HCT116 (cell line): ENCODE data around the gene BLOC1S6. TPM values are rescaled to one million over a fixed set of nuclear protein-coding genes. Genes with fewer than 3 reads are reported as not detected.

Experiments
- ATAC-seq: fragments of 200-7000 bp; cut with Tn5 transposase; 2 replicates; pipeline ENCODE4 v1.9.1; 2020; ENCODE audit warnings: mild to moderate bottlenecking, moderate library complexity
- BruUV-seq: library from RNA; stranded (reverse); fragments of 400-500 nt; replicated peaks from 2 replicates; lab custom pipeline; 2021; lab: Mats Ljungman, UMichigan
- CTCF ChIA-PET: fragments of 300-600 bp; sonication (Branson Sonifier 250); formaldehyde crosslinking; loops from one replicate; lab custom pipeline; 2021; ENCODE audit warnings: antibody characterized with exemption; lab: Charles Lee
- POLR2A ChIA-PET: fragments of 300-600, 350-600 bp; sonication (Branson Sonifier 250); formaldehyde crosslinking; loops from one replicate; lab custom pipeline; 2021; ENCODE audit warnings: antibody characterized with exemption; lab: Charles Lee
- RAD21 ChIA-PET, 2 experiments: fragments of 300-600 bp; sonication (Branson Sonifier 250); formaldehyde crosslinking; loops; one replicate each; lab custom pipeline; 2023; ENCODE audit warnings: low total read pairs in 2 of 2; ENCODE audit not compliant: uncharacterized antibody in 2 of 2, unreplicated experiment in 2 of 2, low non-redundant PET in 1 of 2; lab: Charles Lee
- DNase-seq: peaks from one replicate; pipeline ENCODE4 v3.0.0-alpha.2; 2010; ENCODE audit warnings: low read depth, low spot score
- H2AFZ ChIP-seq: fragments of 200-600 bp; shearing (Covaris generic), sonication (generic); 2 replicates; pipeline ENCODE4 v1.6.1; 2017; ENCODE audit warnings: low read depth, mixed run types, mixed read lengths, antibody characterized with exemption, low read length; ENCODE audit not compliant: poor library complexity, severe bottlenecking
- H3K27ac ChIP-seq: 2 replicates; pipeline ENCODE4 v1.5.1; 2012; ENCODE audit warnings: low read depth, low read length
- H3K27me3 ChIP-seq: fragments of 200-600 bp; sonication (generic); 2 replicates; pipeline ENCODE4 v1.6.1; 2016; ENCODE audit warnings: mixed run types, low read length, mixed read lengths; ENCODE audit not compliant: insufficient read depth
- H3K36me3 ChIP-seq, 2 experiments: fragments of 200-500 bp in 1 of 2; fragments of 200-600 bp in 1 of 2; sonication (Bioruptor generic) in 1 of 2; sonication (generic) in 1 of 2; 2 replicates each; pipeline versions ENCODE4 v1.5.1 to v1.6.1; 2014 to 2016; ENCODE audit warnings: low read length in 2 of 2, inconsistent platforms in 1 of 2, mixed read lengths in 1 of 2, mixed run types in 1 of 2; ENCODE audit not compliant: insufficient read depth in 2 of 2, control insufficient read depth in 1 of 2
- H3K4me1 ChIP-seq, 2 experiments: fragments of 200-600 bp in 1 of 2; sonication (generic) in 1 of 2; 2 replicates each; pipeline versions ENCODE4 v1.5.1 to v1.6.1; 2012 to 2017; ENCODE audit warnings: low read length in 2 of 2, inconsistent platforms in 1 of 2, mild to moderate bottlenecking in 1 of 2, mixed read lengths in 1 of 2, mixed run types in 1 of 2, moderate library complexity in 1 of 2; ENCODE audit not compliant: insufficient read depth in 2 of 2, control insufficient read depth in 1 of 2
- H3K4me2 ChIP-seq: fragments of 200-600 bp; sonication (generic); 2 replicates; pipeline ENCODE4 v1.6.1; 2017; ENCODE audit warnings: mixed run types, low read length, mixed read lengths
- H3K4me3 ChIP-seq, 2 experiments: fragments of 200-600 bp in 1 of 2; sonication (generic) in 1 of 2; replicated peaks in 1 of 2; 2 replicates each; pipeline ENCODE4 v1.5.1; 2011 to 2016; ENCODE audit warnings: low read length in 2 of 2, control low read depth in 1 of 2, low read depth in 1 of 2, mild to moderate bottlenecking in 1 of 2, mixed read lengths in 1 of 2, mixed run types in 1 of 2
- H3K79me2 ChIP-seq: fragments of 200-600 bp; sonication (generic); 2 replicates; pipeline ENCODE4 v1.6.1; 2017; ENCODE audit warnings: mild to moderate bottlenecking, mixed run types, low read length, moderate library complexity, mixed read lengths; ENCODE audit not compliant: insufficient read depth
- H3K9ac ChIP-seq: fragments of 200-600 bp; sonication (generic); 2 replicates; pipeline ENCODE4 v1.6.1; 2016; ENCODE audit warnings: low read length, mixed read lengths
- H3K9me2 ChIP-seq: fragments of 200-600 bp; sonication (generic), shearing (Covaris generic); 2 replicates; pipeline ENCODE4 v1.6.1; 2017; ENCODE audit warnings: mixed run types, mild to moderate bottlenecking, moderate library complexity; ENCODE audit not compliant: insufficient read depth
- H3K9me3 ChIP-seq, 2 experiments: fragments of 200-500 bp in 1 of 2; fragments of 200-600 bp in 1 of 2; sonication (Bioruptor generic) in 1 of 2; sonication (generic) in 1 of 2; 2 replicates each; pipeline ENCODE4 v1.6.1; 2014 to 2017; ENCODE audit warnings: low read length in 2 of 2, mixed read lengths in 2 of 2, inconsistent platforms in 1 of 2, low read depth in 1 of 2, mild to moderate bottlenecking in 1 of 2, mixed run types in 1 of 2, moderate library complexity in 1 of 2; ENCODE audit not compliant: control insufficient read depth in 1 of 2, insufficient read depth in 1 of 2
- H4K20me1 ChIP-seq: fragments of 200-600 bp; sonication (generic), shearing (Covaris generic); 2 replicates; pipeline ENCODE4 v1.6.1; 2017; ENCODE audit warnings: mixed run types, mild to moderate bottlenecking, moderate library complexity; ENCODE audit not compliant: insufficient read depth
- CBX3 ChIP-seq: IDR thresholded peaks from 2 replicates; pipeline ENCODE4 v1.6.1; 2012; ENCODE audit warnings: low read depth
- CEBPB ChIP-seq: IDR thresholded peaks from 2 replicates; pipeline ENCODE4 v1.6.1; 2012; ENCODE audit warnings: low read depth
- ELF1 ChIP-seq: IDR thresholded peaks from 2 replicates; pipeline ENCODE4 v1.6.1; 2012; ENCODE audit warnings: low read depth, borderline replicate concordance
- EZH2 ChIP-seq: fragments of 200-600 bp; sonication (generic); IDR thresholded peaks from 2 replicates; pipeline ENCODE4 v1.6.1; 2017; ENCODE audit warnings: antibody characterized with exemption, mixed run types
- FOSL1 ChIP-seq: IDR thresholded peaks from 2 replicates; pipeline ENCODE4 v1.6.1; 2012; ENCODE audit warnings: low read depth
- JUND ChIP-seq: IDR thresholded peaks from 2 replicates; pipeline ENCODE4 v1.6.1; 2012
- POLR2AphosphoS5 ChIP-seq: IDR thresholded peaks from 2 replicates; pipeline ENCODE4 v1.6.1; 2011; ENCODE audit warnings: mild to moderate bottlenecking, low read depth, low read length, moderate library complexity
- SIN3A ChIP-seq: IDR thresholded peaks from 2 replicates; pipeline ENCODE4 v1.6.1; 2012; ENCODE audit warnings: low read depth
- SP1 ChIP-seq: IDR thresholded peaks from 2 replicates; pipeline ENCODE4 v1.6.1; 2012; ENCODE audit warnings: low read depth
- SRF ChIP-seq: IDR thresholded peaks from 2 replicates; pipeline ENCODE4 v1.6.1; 2012; ENCODE audit warnings: low read depth
- ZFX ChIP-seq: fragments of 450-650 bp; IDR thresholded peaks from 2 replicates; pipeline ENCODE4 v1.6.1; 2017
- intact Hi-C: fragments of 100-400 bp; cut with micrococcal nuclease; formaldehyde crosslinking; loops from 2 replicates; pipeline ENCODE4 v1.10.0; 2022
- total RNA-seq: library from RNA; stranded (reverse); gene quantifications from one replicate; pipeline ENCODE4 v1.2.1, GENCODE V29; 2021; ENCODE audit not compliant: unreplicated experiment
- TF ChIP-seq, protein P1 (sequence below): IDR thresholded peaks from 2 replicates; pipeline ENCODE4 v1.6.1; 2012

BLOC1S6 gene
- total RNA-seq, 1 experiment from 2014 or later = 40.7 TPM

DNA sequence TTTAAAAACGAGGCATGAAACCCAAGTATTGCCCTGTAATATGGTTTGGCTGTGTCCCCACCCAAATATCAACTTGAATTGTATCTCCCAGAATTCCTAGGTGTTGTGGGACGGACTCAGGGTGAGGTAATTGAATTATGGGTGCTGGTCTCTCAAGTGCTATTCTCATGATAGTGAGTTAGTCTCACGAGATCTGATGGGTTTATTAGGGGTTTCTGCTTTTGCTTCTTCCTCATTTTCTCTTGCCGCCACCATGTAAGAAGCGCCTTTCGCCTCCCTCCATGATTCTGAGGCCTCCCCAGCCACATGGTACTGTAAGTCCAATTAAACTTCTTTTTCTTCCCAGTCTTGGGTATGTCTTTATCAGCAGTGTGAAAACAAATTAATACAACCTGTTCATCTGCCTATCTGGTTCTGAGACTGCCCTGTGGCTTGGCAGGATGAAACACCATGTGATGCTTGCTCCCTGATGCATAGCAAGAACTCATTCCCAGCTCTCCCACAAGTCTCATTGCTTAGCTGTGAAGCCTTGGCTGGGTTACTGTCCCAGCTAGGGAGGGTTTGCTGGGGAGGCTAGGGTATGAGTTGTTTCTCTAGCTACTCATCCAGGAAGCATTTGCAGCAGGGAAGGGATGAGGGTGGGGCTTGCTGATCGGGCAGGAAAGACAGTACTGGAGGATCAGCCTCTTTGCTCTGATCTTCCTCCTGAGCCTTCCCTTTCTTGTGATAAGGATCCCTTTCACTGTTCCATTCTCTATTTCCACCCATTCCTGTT lies 43.9 kb downstream of the BLOC1S6 start:
- ChIA-PET POLR2A (interaction anchor here (0.9 kb wide), 1 partner anchor 17 kb away, joined by 3 read pairs; no protein-coding TSS in a partner anchor), RAD21 (no interaction called here), CTCF (interaction anchor here (1.4 kb wide), 1 partner anchor 17 kb away, joined by 7 read pairs; no protein-coding TSS in a partner anchor)
- H3K9me2 ChIP-seq = no peaks in the 10 kb centered on the region
- H3K9me3 ChIP-seq = no peaks in the 10 kb centered on the region
- H3K4me2 ChIP-seq = peak overlapping the region; percentile 72
- peaks cover 11 to 37% of the 10 kb centered on the region in 2 experiments for H3K4me1 ChIP-seq
- H2AFZ ChIP-seq = peak overlapping the region; percentile 63
- BruUV-seq = no TSS peak
- peak overlapping the region; percentile 53 for H3K27ac ChIP-seq
- H3K9ac ChIP-seq = peak overlapping the region; percentile 37
- H4K20me1 ChIP-seq = no peaks in the 10 kb centered on the region
- no peaks in the 10 kb centered on the region for H3K79me2 ChIP-seq
- DNase-seq = peak; percentile 40
- peak; percentile 28 for ATAC-seq
- intact Hi-C loops = no loop called here
- TF ChIP-seq ELF1 = no peak; the same call in 1 of the 2 replicates
- TF ChIP-seq, protein P1, sequence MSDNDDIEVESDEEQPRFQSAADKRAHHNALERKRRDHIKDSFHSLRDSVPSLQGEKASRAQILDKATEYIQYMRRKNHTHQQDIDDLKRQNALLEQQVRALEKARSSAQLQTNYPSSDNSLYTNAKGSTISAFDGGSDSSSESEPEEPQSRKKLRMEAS = peak; percentile 20; the same call in 1 of the 2 replicates
- TF ChIP-seq SP1 = peak; percentile 12; the same call in 1 of the 2 replicates
- TF ChIP-seq EZH2 = no peak
- TF ChIP-seq FOSL1 = 0 out of 2 replicates have a peak, but pooled peaks have one; percentile 6
- TF ChIP-seq POLR2AphosphoS5 = peak; percentile 59
- peak; percentile 35; the same call in 1 of the 2 replicates for TF ChIP-seq JUND
- no peak for TF ChIP-seq CEBPB
- H3K27me3 ChIP-seq = no peaks in the 10 kb centered on the region
- H3K4me3 ChIP-seq = peak overlapping the region; percentile 31 to 56
- H3K36me3 ChIP-seq = no peaks in the 10 kb centered on the region

DNA sequence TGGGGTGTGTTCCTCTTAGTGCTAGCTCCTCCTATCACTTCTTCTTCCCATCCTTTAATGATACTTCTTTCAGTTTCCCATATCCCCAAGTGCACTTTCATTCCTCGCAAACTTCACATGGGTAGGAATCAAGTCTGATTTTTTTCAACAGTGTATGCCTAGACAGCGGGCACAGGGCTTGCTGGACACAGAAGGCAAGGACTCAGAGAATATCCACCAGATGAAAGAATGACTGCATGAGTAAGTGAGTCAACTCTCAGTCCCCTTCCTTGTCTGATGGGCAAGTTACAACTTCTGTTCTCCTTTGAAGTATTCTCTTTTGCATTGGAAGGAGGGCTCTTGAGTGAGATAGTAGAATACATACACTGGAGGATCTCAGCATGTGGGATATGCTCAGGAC lies 44.6 kb downstream of the BLOC1S6 start:
- peak overlapping the region; percentile 37 for H3K9ac ChIP-seq
- peak overlapping the region; percentile 63 for H2AFZ ChIP-seq

More for the DNA sequence above, 44.6 kb downstream of the BLOC1S6 start:
- no TSS peak for BruUV-seq
- peak overlapping the region; percentile 31 to 56 for H3K4me3 ChIP-seq
- ATAC-seq (peak; percentile 19; the same call in 1 of the 2 replicates), DNase-seq (no peak)
- intact Hi-C loops = no loop called here
- ChIA-PET RAD21 (no interaction called here), CTCF (interaction anchor here (1.4 kb wide), 1 partner anchor 18 kb away, joined by 7 read pairs; no protein-coding TSS in a partner anchor), POLR2A (interaction anchor here (0.9 kb wide), 1 partner anchor 17 kb away, joined by 3 read pairs; no protein-coding TSS in a partner anchor)
- H3K27ac ChIP-seq = peak overlapping the region; percentile 53
- no peaks in the 10 kb centered on the region for H3K27me3 ChIP-seq
- no peaks in the 10 kb centered on the region for H3K9me3 ChIP-seq
- H4K20me1 ChIP-seq = no peaks in the 10 kb centered on the region
- peak overlapping the region; percentile 72 for H3K4me2 ChIP-seq
- no peaks in the 10 kb centered on the region for H3K36me3 ChIP-seq
- no peaks in the 10 kb centered on the region for H3K9me2 ChIP-seq
- TF ChIP-seq SIN3A = no peak
- no peak for TF ChIP-seq ZFX
- TF ChIP-seq CBX3 = no peak
- TF ChIP-seq, protein P1 = no peak
- TF ChIP-seq SRF = no peak
- peaks cover 12 to 37% of the 10 kb centered on the region in 2 experiments for H3K4me1 ChIP-seq
- H3K79me2 ChIP-seq = no peaks in the 10 kb centered on the region
